ENCODE data around the gene GARIN3.
"Not testable (repeated sequence)": the region's sequence is repeated elsewhere in the genome, so short reads cannot be mapped to it uniquely, and the experiment has no call there.

Gene GARIN3

DNA sequence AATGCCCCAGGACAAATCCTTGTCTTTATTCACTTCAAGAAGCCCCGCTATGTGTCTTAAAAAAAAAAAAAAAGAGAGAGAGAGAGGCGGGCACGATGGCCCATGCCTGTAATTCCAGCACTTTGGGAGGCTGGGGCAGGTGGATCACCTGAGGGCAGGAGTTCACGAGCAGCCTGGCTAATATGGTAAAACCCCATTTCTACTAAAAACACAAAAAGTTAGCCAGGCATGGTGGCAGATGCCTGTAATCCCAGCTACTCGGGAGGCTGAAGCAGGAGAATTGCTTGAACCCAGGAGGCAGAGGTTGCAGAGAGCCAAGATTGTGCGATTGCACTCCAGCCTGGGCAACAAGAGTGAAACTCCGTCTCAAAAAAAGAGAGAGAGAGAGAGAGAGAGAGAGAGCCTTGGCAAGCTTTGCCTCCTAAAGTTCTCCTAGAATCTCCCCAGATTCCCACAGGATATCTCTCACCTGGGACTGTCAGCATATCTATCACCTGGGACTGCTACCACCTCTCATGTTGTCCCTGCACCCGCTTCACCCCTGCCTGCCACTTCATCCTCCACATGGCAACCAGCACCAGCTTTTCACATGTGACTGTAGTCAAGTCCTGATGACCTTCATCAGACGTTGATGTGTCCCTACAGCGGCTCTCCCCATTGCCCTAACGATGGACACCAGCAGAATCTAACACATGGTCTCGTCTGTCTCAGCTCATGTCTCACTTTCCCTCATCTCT lies 20.4 kb upstream of the GARIN3 start:
- no peak for FAIRE-seq

DNA sequence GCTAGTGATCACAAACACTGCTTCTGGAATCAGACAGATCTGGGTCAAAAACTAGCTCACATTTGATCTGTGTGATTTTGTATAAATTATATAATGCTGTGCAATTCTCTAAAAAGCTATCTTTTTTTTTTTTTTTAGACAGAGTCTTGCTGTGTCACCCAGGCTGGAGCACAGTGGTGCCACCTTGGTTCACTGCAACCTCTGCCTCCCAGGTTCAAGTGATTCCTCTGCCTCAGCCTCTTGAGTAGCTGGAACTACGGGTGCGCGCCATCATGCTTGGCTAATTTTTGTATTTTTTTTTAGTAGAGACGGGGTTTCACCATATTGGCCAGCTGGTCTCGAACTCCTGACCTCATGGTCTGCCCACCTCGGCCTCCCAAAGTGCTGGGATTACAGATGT lies 19.1 kb upstream of the GARIN3 start:
- not testable (repeated sequence) for DNase-seq (ENCODE audit: low spot score); FAIRE-seq

More for the DNA sequence above, 20.4 kb upstream of the GARIN3 start:
- DNase-seq (ENCODE audit: low spot score) = no peak

DNA sequence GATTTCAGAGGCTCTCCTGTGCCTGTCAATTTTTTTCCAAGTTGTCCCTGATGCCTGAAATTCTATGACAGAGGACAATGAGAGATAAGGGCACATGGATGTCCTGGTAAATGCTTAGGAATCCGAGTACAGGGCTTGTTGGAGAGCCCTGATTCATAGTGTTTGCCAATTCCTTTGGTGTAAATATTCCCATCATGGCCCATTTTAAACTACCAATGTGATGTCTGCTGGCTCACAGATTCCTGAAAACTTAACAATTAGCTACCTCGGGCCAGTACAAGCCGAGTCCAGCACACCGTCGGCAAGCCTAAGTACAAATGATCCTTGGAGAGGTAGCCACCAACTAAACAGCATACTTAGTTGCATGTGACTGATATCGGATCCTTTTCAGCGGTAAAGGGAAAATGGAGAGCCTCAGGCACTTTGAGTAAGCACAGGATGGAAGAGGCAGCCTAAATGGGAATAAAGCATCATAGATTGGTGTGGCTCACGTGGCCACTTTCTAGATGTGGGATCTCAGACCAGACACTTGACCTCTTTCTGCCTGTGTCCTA lies 18.1 kb upstream of the GARIN3 start:
- DNase-seq (ENCODE audit: low spot score) (no peak), FAIRE-seq (no peak)

DNA sequence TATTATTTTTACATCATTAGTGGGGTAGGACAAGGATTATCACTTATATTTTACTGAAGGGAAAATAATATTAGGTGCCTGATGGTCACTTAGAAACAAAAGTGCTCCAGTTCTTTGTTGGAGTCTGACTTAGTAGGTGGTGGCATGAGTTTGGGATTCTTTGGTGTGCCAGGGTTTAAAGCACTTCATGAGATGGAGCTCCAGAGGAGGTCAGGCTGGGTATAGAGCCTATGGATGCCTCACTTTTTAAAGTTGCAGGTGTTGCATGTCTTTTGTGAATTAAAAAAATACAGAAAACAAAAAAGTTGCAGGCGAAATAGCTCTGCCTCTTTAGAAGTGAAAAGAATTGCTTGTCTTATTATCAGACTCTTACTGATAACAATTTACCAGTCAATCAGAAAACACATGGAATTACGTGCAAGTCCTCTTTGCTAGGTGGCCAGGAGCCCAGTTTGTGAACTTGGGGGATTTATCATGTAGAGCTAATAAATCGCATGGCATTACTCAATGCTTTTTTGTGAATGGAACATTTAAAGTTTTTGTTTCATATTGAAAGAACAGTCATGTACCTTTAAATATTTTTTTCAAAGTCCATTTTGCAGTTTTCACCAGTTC lies 16.2 kb upstream of the GARIN3 start:
- no peak for FAIRE-seq

DNA sequence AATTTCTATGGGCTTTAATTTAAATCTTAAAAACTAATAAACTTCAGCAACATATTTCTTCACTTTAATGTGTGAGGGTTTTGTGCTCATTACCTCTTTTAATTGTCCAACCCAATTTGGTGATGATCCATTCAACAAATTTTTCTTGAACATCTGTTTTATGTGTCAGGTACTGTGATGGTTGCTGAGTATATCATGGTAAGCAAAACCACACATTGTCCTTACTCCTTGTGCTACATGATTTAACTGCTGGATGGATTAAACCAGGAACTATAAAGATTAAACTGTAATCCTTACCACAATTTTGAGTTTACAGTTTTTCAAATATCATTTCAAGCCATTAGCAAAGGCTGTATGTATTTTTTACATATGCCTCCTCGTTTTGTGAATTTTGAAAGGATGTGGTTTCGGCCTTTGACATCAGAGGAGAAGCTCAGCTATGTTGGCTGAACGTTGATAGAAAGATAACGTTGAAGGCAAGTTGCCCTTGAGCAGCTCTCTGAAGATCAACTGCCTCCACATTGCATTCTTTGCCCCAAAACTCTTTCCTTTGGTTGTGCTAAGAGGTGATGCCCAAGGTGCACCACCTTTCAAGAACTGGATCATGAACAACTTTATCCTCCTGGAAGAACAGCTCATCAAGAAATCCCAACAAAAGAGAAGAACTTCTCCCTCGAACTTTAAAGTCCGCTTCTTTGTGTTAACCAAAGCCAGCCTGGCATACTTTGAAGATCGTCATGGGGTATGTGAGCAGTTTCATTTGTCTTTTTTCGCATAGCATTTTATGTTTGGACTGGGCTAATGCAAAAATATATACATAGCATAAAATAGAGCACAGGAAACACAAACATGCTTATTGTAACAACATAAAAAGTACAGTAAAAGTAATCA lies 14.6 kb upstream of the GARIN3 start, which contains the start of gene ITK:
ITK (plus strand) TSS at position 467 of the 891 bp plus-strand sequence; CDS start at position 605, 138 bp downstream.
- no peak for FAIRE-seq

More for the DNA sequence above, 16.2 kb upstream of the GARIN3 start:
- no peak for DNase-seq (ENCODE audit: low spot score)

DNA sequence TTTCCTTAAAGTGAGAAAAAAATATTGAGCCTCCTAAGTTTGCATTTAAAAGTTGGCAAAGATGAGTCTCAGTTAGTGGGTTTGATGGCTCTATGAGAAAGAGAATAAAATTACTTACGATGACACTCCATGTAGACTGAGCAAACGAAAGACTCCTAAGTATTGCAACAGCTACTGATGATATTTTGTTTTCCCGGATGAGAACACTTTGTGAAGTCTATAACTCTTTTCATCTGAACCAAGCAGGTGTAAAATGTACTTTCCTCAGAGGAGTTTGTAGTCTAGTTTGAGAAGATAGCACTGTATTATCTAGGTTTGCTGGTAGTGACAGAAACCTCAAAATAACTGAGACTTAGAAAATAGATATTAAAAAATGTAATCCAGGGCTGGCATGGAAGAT lies 12.9 kb upstream of the GARIN3 start:
- FAIRE-seq = no peak
- DNase-seq (ENCODE audit: low spot score) = no peak

More for the DNA sequence above, 14.6 kb upstream of the GARIN3 start, which contains the start of gene ITK:
- DNase-seq (ENCODE audit: low spot score) = no peak

DNA sequence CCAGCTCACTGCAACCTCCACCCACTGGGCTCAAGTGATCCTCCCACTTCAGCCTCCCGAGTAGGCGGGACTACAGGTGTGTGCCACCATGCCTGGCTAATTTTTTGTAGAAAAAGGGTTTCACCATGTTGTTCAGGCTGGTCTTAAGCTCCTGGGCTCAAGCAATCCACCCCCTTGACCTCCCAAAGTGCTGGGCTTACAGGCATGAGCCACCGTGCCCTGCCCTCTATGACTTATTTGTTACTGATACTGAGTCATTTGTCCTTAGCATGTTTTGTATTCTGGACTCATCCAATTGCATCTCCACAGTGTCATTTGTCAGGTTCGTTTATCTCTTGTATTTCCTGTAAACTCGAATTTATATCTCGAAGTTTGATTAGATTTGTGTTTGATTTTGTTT lies 11.9 kb upstream of the GARIN3 start:
- no peak for DNase-seq (ENCODE audit: low spot score)
- FAIRE-seq = no peak

DNA sequence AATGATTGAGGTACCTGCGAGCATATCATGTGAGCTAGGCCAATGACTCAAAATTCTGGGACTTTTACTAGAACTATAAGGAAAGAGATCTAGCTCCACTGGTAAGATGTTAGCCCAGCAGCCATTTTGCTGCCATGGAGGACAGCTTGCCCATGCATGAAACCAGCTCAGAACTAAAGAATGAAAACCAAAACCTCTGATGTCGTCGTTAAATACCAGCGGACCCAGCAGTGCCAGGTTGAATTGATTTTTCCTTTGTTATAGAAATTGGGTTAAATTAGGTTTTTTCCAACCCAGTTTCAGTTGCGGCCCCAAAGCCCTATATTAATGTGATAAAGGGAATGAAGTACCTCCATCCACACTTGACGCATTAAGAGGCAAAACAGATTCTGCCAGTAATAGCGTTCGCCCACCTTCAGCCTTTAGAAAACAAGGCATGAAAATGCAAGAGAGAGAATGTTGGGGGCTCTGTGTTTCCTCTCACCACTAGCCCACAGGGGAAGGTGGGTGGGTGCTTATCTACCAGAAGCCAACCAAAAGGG lies 9.1 kb upstream of the GARIN3 start:
- DNase-seq (ENCODE audit: low spot score) (no peak), FAIRE-seq (no peak)

DNA sequence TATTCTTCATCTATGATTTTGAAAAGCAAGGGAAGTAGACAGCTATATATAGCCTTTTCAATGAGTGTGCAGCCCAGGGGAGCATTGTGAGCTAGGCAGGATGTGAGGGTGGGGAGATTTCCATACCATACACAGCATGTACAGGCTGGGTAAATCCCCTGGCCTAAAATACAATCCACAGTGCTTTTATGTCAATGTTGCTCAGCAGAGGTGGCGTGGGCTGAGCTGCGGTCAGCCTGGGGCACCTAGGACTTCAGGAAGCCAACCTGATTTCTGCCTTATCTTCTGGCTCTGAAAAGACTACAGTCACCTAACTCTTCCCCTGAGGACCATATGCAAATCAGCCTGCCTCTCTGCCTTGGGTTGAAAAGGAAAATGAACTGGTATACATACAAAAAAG lies 6.3 kb upstream of the GARIN3 start:
- no peak for FAIRE-seq
- no peak for DNase-seq (ENCODE audit: low spot score)

DNA sequence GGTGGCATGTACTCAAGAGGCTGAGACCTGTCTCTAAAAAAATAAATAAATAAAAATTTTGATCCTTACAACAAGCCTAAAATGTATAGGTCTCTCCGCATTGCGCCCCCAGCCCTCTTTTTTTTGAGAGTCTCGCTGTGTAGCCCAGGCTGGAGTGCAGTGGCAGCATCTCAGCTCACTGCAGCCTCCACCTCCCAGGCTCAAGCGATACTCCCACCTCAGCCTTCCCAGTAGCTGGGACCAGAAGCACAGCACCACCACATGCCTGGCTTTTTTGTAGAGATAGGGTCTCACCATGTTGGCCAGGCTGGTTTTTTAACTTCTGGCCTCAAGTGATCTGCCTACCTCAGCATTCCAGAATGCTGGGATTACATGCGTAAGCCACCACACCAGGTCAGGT lies 2.2 kb upstream of the GARIN3 start:
- no peak for FAIRE-seq
- no peak for DNase-seq (ENCODE audit: low spot score)

DNA sequence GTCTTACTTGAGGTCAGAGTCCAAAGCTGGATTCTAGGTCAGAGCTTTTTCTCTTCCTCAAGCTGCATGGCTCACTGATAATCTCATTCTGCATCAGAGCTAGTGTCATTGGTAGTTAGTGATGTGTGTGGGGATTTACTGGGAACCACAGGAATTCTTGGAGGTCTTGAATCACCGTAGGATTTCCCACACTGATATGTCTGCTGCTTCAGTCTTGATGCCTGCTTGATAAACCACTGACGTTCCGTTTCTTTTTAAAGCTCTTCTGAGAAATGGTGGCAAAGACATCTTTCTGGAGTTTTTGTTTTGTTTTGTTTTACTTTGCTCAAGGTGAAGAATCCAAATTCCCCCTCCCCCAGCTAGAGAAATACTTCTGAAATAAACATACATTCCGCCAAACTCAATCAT lies 1.2 kb upstream of the GARIN3 start:
- FAIRE-seq = peak; percentile 98
- peak; percentile 92 for DNase-seq (ENCODE audit: low spot score)

DNA sequence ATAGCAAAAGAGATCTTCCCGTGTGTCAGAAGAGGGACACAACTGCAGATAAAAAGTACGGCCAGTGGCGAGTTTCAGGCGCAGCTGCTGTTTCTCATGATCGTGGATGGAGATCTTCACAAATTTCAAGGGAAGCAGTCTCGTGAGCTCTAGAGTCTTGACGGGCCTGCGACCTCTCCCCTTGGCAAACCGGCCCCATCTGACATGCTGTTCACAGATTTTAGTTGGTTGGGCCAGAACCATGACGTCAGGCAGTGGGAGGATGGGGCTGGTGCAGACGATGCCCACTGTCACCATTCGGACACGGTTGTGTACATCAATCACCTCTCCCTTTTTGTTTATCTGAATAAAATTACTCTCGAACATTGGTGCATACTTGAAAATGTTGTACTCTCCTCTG lies 396 bp downstream of the GARIN3 start:
- DNase-seq (ENCODE audit: low spot score) = no peak
- no peak for FAIRE-seq

DNA sequence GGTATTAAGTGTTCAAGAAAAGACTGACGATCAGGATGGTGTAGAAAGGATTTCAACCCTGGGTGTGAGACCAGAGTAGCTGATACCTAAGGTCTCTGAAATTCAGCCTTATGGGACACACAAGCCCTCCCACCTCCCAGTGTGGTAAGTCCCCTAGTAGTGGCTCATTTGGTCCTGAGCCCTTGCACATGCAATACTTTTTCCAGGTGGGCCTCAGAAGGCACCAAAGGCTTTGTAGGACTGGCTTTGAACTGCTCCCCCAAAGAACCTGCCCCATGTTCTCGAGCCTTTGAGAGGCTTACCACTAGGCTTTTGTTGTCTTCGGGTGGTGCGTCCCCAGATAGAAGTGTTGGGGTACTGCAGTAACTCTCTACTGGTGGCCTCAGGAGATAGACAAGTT lies 803 bp downstream of the GARIN3 start:
- FAIRE-seq = no peak
- DNase-seq (ENCODE audit: low spot score) = no peak

DNA sequence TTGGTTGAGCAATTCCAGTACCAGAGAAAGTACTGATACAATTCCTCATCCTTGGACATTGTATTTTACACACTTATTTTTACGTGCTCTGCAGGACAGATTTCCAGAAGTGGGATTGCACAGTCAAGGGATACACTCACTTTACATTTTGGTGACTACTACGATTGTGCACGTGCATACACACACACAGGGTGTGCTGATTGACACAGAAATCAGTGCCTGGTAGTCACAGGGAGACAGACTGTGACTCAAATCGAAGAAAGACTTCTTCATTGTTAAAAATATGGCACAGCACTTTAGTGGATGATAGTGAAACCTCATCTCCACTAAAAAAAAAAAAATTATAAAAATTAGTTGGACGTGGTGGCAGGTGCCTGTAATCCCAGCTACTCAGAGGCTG lies 1.5 kb downstream of the GARIN3 start:
- FAIRE-seq (no peak), DNase-seq (ENCODE audit: low spot score) (no peak)

DNA sequence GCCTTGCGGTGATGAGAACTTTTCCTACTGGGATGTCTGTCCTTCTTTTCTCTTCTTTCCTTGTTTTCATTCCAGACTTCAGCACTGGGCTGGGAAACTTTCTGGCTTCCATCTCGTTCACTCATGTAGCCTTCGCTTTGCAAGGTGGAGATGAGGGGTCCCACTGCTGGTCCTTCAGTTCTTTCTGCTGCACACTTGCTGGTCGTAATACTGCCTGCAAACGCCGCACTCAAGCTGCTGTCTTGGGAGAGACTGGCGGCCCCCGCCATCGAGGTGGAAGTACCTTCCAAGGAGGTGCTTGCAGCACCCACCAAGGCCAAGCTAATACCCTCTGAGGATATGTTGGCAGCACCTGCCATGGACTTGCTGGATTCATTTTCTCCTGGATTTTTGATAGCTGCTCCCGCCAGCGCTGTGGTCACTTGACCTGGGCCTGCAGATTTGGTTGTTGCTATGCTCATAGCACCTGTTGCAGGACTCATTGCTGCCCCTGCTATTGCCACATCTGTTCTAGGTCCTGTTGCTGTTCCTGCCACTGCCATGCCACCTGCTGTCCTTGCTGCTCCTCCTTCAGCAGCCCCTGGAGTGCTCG lies 3.0 kb downstream of the GARIN3 start:
- FAIRE-seq (no peak), DNase-seq (ENCODE audit: low spot score) (no peak)

DNA sequence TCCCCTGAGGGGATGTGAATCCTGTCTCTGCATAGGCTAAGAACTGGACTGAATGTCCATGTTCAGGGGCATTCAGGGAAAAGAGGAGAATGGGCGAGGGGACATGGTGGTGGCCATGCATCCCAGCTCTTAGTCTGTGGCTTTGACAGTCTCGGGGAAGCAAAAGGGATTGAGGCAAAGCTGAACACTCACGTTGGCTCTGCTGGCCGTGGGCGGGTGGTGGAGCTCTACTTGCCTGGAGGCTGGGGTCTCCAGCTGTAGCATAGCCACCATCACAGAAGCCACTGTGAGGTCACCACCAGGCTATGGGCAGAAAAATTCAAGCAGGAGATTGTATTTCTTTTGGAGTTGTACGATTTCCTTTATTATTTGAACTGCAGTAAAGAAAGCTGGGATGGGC lies 4.1 kb downstream of the GARIN3 start:
- DNase-seq (ENCODE audit: low spot score) (no peak), FAIRE-seq (no peak)

DNA sequence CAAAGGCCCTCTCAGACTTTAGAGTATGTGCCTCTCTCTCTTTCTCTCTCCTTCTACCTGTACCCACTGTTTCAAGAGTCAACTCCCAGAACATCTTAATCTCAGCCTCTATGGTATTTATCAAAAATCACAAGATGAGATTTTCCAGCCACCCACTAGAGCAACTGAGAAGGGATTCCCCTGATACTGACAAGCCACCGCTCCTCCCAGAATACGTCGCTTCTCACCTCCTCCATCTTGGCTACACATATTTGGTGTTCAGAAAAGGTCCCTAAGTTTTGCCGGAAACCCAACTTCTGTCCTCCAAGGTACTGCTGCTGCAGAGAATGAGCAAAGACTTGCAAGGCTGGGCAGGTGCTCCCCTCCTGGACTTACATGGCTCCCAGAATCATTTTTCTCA lies 6.1 kb downstream of the GARIN3 start:
- DNase-seq (ENCODE audit: low spot score) = no peak
- FAIRE-seq = no peak

DNA sequence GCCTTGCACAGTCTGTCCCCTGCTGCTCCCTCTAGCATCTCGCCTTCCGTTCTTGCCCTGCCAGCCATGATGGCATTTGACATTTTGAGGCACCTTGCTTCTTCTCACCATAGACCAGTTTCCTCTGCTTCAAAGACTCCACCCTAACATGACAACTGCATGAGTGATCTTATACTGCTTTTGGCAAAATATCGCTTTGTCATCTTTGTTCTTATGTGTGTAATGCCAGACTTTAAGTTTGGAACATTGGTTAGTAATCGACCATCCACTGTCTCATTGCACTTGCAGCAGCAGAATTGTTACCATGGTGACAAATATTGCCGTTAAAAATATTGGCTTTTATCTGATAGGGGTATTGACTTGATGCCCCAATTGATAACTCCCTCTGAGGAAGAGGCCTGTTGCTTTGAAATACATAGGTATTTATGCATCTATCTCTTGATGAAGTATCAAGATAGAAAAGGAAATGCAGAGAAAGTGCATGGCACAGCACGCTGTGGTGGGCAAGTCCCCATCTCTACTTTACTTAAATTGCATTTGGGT lies 6.8 kb downstream of the GARIN3 start:
- no peak for DNase-seq (ENCODE audit: low spot score)
- no peak for FAIRE-seq

DNA sequence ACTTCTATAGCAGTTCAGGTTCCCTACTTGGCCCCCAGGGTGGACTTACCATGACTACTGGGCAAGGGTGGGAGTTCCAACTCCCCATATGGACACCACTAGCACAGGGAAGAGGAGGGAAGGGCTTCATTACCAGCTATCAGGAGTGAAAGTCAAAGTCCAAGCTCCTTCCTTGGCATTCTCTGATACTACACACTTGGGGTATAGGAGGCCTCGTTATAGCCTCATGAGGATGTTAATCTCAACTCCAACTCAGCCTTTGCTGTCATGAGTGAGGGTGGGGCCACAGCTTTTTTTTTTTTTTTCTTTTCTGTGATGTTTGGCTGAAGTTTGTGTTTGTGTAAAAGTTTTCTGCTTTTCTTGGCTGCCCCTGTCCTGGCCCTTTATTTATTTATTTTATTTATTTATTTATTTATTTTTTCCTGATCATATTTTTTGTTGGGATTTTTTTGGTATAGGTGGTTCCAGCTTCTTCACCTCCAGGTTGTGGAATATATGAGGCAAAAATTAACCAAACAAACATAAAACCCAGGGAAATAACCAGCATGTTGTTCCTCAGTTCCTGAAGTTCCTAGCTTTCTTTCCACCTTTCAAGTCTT lies 8.7 kb downstream of the GARIN3 start:
- FAIRE-seq = no peak
- DNase-seq (ENCODE audit: low spot score) = no peak

DNA sequence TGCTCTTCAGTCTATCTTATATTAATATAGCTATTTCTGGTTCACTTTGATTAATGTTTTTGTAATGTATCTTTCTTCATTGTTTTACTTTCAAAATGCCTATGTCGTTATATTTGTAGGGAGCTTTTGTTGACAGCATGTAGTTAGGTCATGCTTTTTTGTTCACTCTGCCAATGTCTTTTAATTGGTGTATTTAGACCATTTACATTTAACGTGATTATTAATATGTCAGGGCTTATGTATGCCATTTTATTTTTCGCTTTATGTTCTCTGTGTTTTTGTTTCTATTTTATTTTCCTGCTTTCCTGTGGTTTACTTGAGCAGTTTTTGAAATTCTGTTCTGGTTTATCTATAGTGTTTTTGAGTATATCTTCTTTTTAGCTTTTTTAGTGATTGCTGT lies 10.8 kb downstream of the GARIN3 start:
- FAIRE-seq (no peak), DNase-seq (ENCODE audit: low spot score) (no peak)

Measured in RCC 7860 (cell line).